OCI-LY7 (cell line): ENCODE results near the gene PDHA2.

Experiments
- EZH2phosphoT487 ChIP-seq: fragments of 200-600 bp; sonication (generic); IDR thresholded peaks from 2 replicates; pipeline ENCODE4 v1.6.1; 2018; ENCODE audit warnings: low read depth, borderline replicate concordance, mild to moderate bottlenecking, mixed run types, antibody characterized with exemption, low read length, moderate library complexity, mixed read lengths
- TF ChIP-seq, protein P1 (sequence below): fragments of 200-600 bp; sonication (generic); conservative IDR thresholded peaks from 2 replicates; pipeline ENCODE4 v1.5.1; 2014; ENCODE audit warnings: mild to moderate bottlenecking, antibody characterized with exemption, low read length, moderate library complexity, mixed read lengths

DNA sequence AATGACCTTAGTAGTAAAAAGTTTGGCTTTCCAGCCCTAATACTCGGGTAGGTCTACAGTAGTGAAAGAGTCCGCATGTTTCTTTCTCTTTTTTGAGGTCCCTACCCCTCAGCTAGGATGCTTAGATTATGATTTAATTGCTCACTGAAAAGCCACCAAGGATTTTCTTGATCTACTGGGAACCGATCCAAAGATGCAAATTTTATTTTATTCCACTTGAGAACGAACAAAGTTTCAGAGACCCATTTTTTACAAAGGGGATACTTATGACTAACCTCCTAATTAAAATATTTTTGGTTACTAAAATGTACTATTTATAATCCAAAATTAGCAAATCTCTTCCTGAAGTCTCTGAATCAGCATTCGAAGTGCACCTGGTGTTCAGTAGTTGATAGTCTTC lies 14.3 kb upstream of the PDHA2 start:
- TF ChIP-seq, protein P1, sequence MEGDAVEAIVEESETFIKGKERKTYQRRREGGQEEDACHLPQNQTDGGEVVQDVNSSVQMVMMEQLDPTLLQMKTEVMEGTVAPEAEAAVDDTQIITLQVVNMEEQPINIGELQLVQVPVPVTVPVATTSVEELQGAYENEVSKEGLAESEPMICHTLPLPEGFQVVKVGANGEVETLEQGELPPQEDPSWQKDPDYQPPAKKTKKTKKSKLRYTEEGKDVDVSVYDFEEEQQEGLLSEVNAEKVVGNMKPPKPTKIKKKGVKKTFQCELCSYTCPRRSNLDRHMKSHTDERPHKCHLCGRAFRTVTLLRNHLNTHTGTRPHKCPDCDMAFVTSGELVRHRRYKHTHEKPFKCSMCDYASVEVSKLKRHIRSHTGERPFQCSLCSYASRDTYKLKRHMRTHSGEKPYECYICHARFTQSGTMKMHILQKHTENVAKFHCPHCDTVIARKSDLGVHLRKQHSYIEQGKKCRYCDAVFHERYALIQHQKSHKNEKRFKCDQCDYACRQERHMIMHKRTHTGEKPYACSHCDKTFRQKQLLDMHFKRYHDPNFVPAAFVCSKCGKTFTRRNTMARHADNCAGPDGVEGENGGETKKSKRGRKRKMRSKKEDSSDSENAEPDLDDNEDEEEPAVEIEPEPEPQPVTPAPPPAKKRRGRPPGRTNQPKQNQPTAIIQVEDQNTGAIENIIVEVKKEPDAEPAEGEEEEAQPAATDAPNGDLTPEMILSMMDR: no peak
- TF ChIP-seq EZH2phosphoT487: no peak
